Mesenchymal stem cell (in vitro differentiated cells and primary cell): ENCODE data around the gene WNT4.

Experiments
- DNase-seq: peaks from one replicate; pipeline ENCODE4 v3.0.0-alpha.2; 2013
- H2AFZ ChIP-seq: one replicate; pipeline ENCODE4 v1.6.1; 2013; ENCODE audit warnings: low read depth, mild to moderate bottlenecking, control low read depth, inconsistent platforms, low read length, moderate library complexity
- H2AK5ac ChIP-seq: 2 replicates; pipeline ENCODE4 v1.6.1; 2013; ENCODE audit warnings: low read length, moderate library complexity, mild to moderate bottlenecking, inconsistent platforms; ENCODE audit not compliant: severe bottlenecking
- H2BK120ac ChIP-seq: one replicate; pipeline ENCODE4 v1.6.1; 2013; ENCODE audit warnings: low read depth, mild to moderate bottlenecking, inconsistent platforms, low read length, moderate library complexity
- H2BK12ac ChIP-seq, 2 experiments: one replicate each; pipeline ENCODE4 v1.6.1; 2013; ENCODE audit warnings: inconsistent platforms in 2 of 2, low read length in 2 of 2, mild to moderate bottlenecking in 2 of 2, moderate library complexity in 2 of 2, control low read depth in 1 of 2
- H2BK15ac ChIP-seq: one replicate; pipeline ENCODE4 v1.6.1; 2013; ENCODE audit warnings: mild to moderate bottlenecking, low read depth, inconsistent platforms; ENCODE audit not compliant: poor library complexity, severe bottlenecking
- H2BK5ac ChIP-seq: 2 replicates; pipeline ENCODE4 v1.6.1; 2013; ENCODE audit warnings: low read depth, mild to moderate bottlenecking, low read length, control low read depth, inconsistent platforms; ENCODE audit not compliant: poor library complexity, severe bottlenecking
- H3K14ac ChIP-seq, 2 experiments: one replicate each; pipeline ENCODE4 v1.6.1; 2013; ENCODE audit warnings: inconsistent platforms in 2 of 2, low read length in 2 of 2, control low read depth in 1 of 2, mild to moderate bottlenecking in 1 of 2, moderate library complexity in 1 of 2
- H3K18ac ChIP-seq, 2 experiments: one replicate each; pipeline ENCODE4 v1.6.1; 2013; ENCODE audit warnings: inconsistent platforms in 2 of 2, low read length in 2 of 2, control low read depth in 1 of 2, low read depth in 1 of 2, mild to moderate bottlenecking in 1 of 2
- H3K23ac ChIP-seq, 2 experiments: one replicate each; pipeline ENCODE4 v1.6.1; 2013; ENCODE audit warnings: inconsistent platforms in 2 of 2, low read length in 2 of 2, mild to moderate bottlenecking in 2 of 2, moderate library complexity in 2 of 2, control low read depth in 1 of 2
- H3K27ac ChIP-seq: 2 replicates; pipeline ENCODE4 v1.5.1; 2013; ENCODE audit warnings: mild to moderate bottlenecking, moderate library complexity, low read length, control low read depth, inconsistent platforms; ENCODE audit not compliant: poor library complexity, severe bottlenecking
- H3K27me3 ChIP-seq, 2 experiments: 2 replicates each; pipeline versions ENCODE4 v1.6.1 to v1.7.0; 2013; ENCODE audit warnings: low read length in 2 of 2, mild to moderate bottlenecking in 2 of 2, moderate library complexity in 2 of 2, control low read depth in 1 of 2, inconsistent platforms in 1 of 2; ENCODE audit not compliant: control insufficient read depth in 1 of 2, insufficient read depth in 1 of 2
- H3K36me3 ChIP-seq, 2 experiments: 2 replicates each; pipeline versions ENCODE4 v1.6.1 to v1.7.0; 2013; ENCODE audit warnings: low read length in 2 of 2, control low read depth in 1 of 2, inconsistent platforms in 1 of 2, low read depth in 1 of 2, mild to moderate bottlenecking in 1 of 2; ENCODE audit not compliant: insufficient read depth in 2 of 2, control insufficient read depth in 1 of 2
- H3K4ac ChIP-seq, 2 experiments: one replicate each; pipeline ENCODE4 v1.6.1; 2013; ENCODE audit warnings: inconsistent platforms in 2 of 2, low read length in 2 of 2, mild to moderate bottlenecking in 2 of 2, moderate library complexity in 2 of 2, control low read depth in 1 of 2, low read depth in 1 of 2
- H3K4me1 ChIP-seq: 2 replicates; pipeline ENCODE4 v1.6.1; 2013; ENCODE audit warnings: low read depth, low read length, control low read depth; ENCODE audit not compliant: control insufficient read depth, insufficient read depth
- H3K4me2 ChIP-seq: 2 replicates; pipeline ENCODE4 v1.6.1; 2013; ENCODE audit warnings: low read length, mild to moderate bottlenecking, inconsistent platforms; ENCODE audit not compliant: poor library complexity, severe bottlenecking
- H3K4me3 ChIP-seq, 2 experiments: 2 replicates each; pipeline versions ENCODE4 v1.5.1 to v1.7.0; 2013; ENCODE audit warnings: low read length in 2 of 2, mild to moderate bottlenecking in 2 of 2, control low read depth in 1 of 2, low read depth in 1 of 2; ENCODE audit not compliant: insufficient read depth in 1 of 2
- H3K79me1 ChIP-seq: replicated peaks from 2 replicates; pipeline ENCODE4 v1.6.1; 2013; ENCODE audit warnings: mild to moderate bottlenecking, control low read depth, low read length, inconsistent platforms; ENCODE audit not compliant: poor library complexity, severe bottlenecking
- H3K9ac ChIP-seq: 2 replicates; pipeline ENCODE4 v1.7.0; 2013; ENCODE audit warnings: mild to moderate bottlenecking, low read length, moderate library complexity
- H3K9me3 ChIP-seq: 2 replicates; pipeline ENCODE4 v1.7.0; 2013; ENCODE audit warnings: mild to moderate bottlenecking, low read length; ENCODE audit not compliant: control insufficient read depth
- H4K8ac ChIP-seq: one replicate; pipeline ENCODE4 v1.6.1; 2013; ENCODE audit warnings: inconsistent platforms, mild to moderate bottlenecking, low read length, moderate library complexity
- H4K91ac ChIP-seq: one replicate; pipeline ENCODE4 v1.6.1; 2013; ENCODE audit warnings: mild to moderate bottlenecking, low read length, inconsistent platforms
- WGBS: methylation state at CpG from one replicate; pipeline ENCODE4 v1.1.7; 2013; ENCODE audit warnings: mixed read lengths; 5-methylcytosine and 5-hydroxymethylcytosine counted together

The WNT4 gene

GRCh38 chr1:22132517-22133235 lies 10.2 kb downstream of the WNT4 start:
- WGBS = 76% methylated on average over 14 of the region's 15 CpGs
- no peak overlapping the region for H3K4me2 ChIP-seq

DNA sequence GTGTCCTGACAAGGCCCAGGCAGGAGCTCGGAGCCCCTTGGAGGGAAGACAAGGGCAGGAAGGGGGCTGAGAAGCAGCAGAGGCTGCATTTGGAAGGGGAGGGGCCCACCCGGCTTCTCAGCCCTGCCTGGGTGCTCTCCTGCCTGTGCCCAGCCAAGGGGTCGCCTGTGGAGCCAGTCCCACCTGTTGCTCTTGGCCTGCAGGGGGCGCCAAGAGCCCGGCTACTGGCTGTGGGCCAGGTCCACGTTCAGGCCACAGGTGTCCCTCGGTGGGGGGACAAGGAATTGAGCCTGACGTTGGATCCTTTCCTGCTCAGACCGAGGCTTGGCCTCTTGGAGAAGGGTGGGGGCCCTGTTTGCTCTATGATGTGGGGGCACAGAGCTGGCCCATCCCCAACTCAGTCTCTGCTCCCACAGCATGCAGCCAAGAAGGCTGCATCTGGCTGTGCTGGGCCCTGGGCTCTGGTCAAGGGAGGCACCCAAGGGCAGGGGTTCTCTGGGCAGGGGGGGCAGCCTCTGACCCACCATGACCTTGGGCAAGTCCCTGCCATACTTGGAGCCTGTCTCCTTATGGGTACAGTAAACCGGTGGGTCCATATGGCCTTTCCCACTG lies 10.9 kb downstream of the WNT4 start:
- Histone ChIP-seq H3K36me3 (peaks cover 0 to 14% of the 10 kb centered on the region in 2 experiments), H2BK12ac (no peak overlapping the region), H3K4ac (no peak overlapping the region), H3K9ac (no peak overlapping the region), H3K18ac (no peak overlapping the region), H2AK5ac (peak overlapping the region; percentile 27), H3K4me2 (no peak overlapping the region), H2BK120ac (no peak overlapping the region), H2AFZ (no peak overlapping the region), H3K4me1 (peaks cover 31% of the 10 kb centered on the region), H2BK15ac (no peak overlapping the region), H3K27ac (no peak overlapping the region), H3K14ac (no peak overlapping the region), H4K91ac (no peak overlapping the region), H3K23ac (no peak overlapping the region), H3K27me3 (peaks cover 23 to 24% of the 10 kb centered on the region in 2 experiments), H2BK5ac (no peak overlapping the region), H3K4me3 (no peak overlapping the region), H4K8ac (no peak overlapping the region), H3K79me1 (peaks cover 2% of the 10 kb centered on the region), H3K9me3 (no peaks in the 10 kb centered on the region)
- WGBS = 24% methylated on average over 8 of the region's 10 CpGs
- DNase-seq = peak; percentile 44

More at GRCh38 chr1:22132517-22133235, 10.2 kb downstream of the WNT4 start:
- H3K27me3 ChIP-seq = peaks cover 29 to 30% of the 10 kb centered on the region in 2 experiments
- H4K91ac ChIP-seq = no peak overlapping the region
- H3K23ac ChIP-seq = no peak overlapping the region
- H3K9me3 ChIP-seq = no peaks in the 10 kb centered on the region
- H3K36me3 ChIP-seq = peaks cover 0 to 14% of the 10 kb centered on the region in 2 experiments
- H3K4me3 ChIP-seq = no peak overlapping the region
- no peak overlapping the region for H3K27ac ChIP-seq
- H2BK120ac ChIP-seq = no peak overlapping the region
- peaks cover 36% of the 10 kb centered on the region for H3K4me1 ChIP-seq
- no peak overlapping the region for H3K9ac ChIP-seq
- no peak overlapping the region for H2BK12ac ChIP-seq
- H3K79me1 ChIP-seq = peaks cover 2% of the 10 kb centered on the region
- DNase-seq = no peak
- H3K14ac ChIP-seq = no peak overlapping the region
- H3K18ac ChIP-seq = no peak overlapping the region
- no peak overlapping the region for H2AFZ ChIP-seq
- H4K8ac ChIP-seq = no peak overlapping the region
- H2BK15ac ChIP-seq = no peak overlapping the region
- no peak overlapping the region for H3K4ac ChIP-seq
- H2AK5ac ChIP-seq = no peak overlapping the region
- H2BK5ac ChIP-seq = no peak overlapping the region

GRCh38 chr1:22131062-22131461 lies 11.8 kb downstream of the WNT4 start:
- peaks cover 17 to 18% of the 10 kb centered on the region in 2 experiments for H3K27me3 ChIP-seq
- H3K79me1 ChIP-seq = peaks cover 2% of the 10 kb centered on the region
- H2BK15ac ChIP-seq = no peak overlapping the region
- H3K14ac ChIP-seq = no peak overlapping the region
- no peak overlapping the region for H2BK12ac ChIP-seq
- H3K36me3 ChIP-seq = peaks cover 0 to 14% of the 10 kb centered on the region in 2 experiments
- no peak overlapping the region for H2AK5ac ChIP-seq
- H3K4me2 ChIP-seq = no peak overlapping the region
- no peak overlapping the region for H3K4ac ChIP-seq
- H2BK120ac ChIP-seq = no peak overlapping the region
- DNase-seq = no peak
- no peak overlapping the region for H4K8ac ChIP-seq
- 82% methylated on average over 4 of the region's 4 CpGs for WGBS
- no peak overlapping the region for H3K9ac ChIP-seq
- peaks cover 27% of the 10 kb centered on the region for H3K4me1 ChIP-seq
- no peak overlapping the region for H2BK5ac ChIP-seq
- no peak overlapping the region for H4K91ac ChIP-seq
- H3K27ac ChIP-seq = no peak overlapping the region
- no peak overlapping the region for H3K23ac ChIP-seq
- H3K18ac ChIP-seq = no peak overlapping the region
- H3K4me3 ChIP-seq = no peak overlapping the region
- no peak overlapping the region for H2AFZ ChIP-seq
- no peaks in the 10 kb centered on the region for H3K9me3 ChIP-seq

DNA sequence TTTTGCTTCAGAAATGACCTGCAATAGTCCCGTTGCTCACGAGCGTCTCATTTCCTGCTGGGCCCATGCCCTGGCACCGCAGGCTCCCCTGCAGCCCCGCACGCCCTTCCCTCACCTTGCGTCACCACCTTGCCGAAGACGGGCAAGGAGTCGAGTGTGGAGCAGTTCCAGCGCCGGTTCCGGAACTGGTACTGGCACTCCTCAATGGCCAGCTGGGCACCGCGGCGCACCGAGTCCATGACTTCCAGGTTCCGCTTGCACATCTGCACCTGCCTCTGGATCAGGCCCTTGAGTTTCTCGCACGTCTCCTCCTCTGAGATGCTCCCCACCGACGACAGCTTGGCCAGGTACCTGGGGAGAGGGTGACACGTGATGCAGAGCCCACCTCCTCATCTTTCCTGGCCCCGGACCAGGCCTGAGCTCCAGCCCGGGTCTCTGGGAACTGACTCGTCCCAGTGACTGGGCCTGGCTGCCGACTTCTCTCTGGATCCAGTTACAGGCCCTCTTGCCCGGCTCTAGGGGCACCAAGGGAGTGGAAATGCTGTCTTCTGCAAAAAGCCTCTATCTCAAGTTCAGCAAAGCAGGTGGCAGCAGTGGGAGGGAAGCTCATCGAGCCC lies 13.3 kb downstream of the WNT4 start:
- Histone ChIP-seq H2BK120ac (no peak overlapping the region), H3K14ac (no peak overlapping the region), H4K8ac (no peak overlapping the region), H3K9me3 (no peaks in the 10 kb centered on the region), H2BK12ac (no peak overlapping the region), H3K4me3 (no peak overlapping the region), H3K36me3 (peaks cover 0 to 11% of the 10 kb centered on the region in 2 experiments), H3K27ac (no peak overlapping the region), H3K18ac (no peak overlapping the region), H3K4me1 (peaks cover 29% of the 10 kb centered on the region), H2AFZ (no peak overlapping the region), H3K27me3 (peaks cover 2 to 9% of the 10 kb centered on the region in 2 experiments), H2BK15ac (no peak overlapping the region), H3K4me2 (no peak overlapping the region), H2BK5ac (no peak overlapping the region), H3K79me1 (peaks cover 2% of the 10 kb centered on the region), H4K91ac (no peak overlapping the region), H3K23ac (no peak overlapping the region), H2AK5ac (no peak overlapping the region), H3K4ac (no peak overlapping the region), H3K9ac (no peak overlapping the region)
- WGBS = 93% methylated on average over 29 of the region's 29 CpGs
- DNase-seq = no peak
